Lower leg skin (tissue), 3 donors: Measurements from ENCODE around the gene TNS3.

Experiments used
- POLR2A ChIP-seq, 2 donors: fragments of 450-650 bp; IDR thresholded peaks; one replicate each; pipeline ENCODE4 v1.6.1; 2016 to 2017; ENCODE audit warnings: antibody characterized with exemption in 2 of 2, mild to moderate bottlenecking in 1 of 2, moderate library complexity in 1 of 2
- TF ChIP-seq, protein P1 (sequence below), 3 donors: fragments of 450-650 bp; IDR thresholded peaks; one replicate each; pipeline ENCODE4 v1.5.1; 2016; ENCODE audit warnings: antibody characterized with exemption in 3 of 3, mild to moderate bottlenecking in 3 of 3, moderate library complexity in 2 of 3

- TF ChIP-seq, protein P1, sequence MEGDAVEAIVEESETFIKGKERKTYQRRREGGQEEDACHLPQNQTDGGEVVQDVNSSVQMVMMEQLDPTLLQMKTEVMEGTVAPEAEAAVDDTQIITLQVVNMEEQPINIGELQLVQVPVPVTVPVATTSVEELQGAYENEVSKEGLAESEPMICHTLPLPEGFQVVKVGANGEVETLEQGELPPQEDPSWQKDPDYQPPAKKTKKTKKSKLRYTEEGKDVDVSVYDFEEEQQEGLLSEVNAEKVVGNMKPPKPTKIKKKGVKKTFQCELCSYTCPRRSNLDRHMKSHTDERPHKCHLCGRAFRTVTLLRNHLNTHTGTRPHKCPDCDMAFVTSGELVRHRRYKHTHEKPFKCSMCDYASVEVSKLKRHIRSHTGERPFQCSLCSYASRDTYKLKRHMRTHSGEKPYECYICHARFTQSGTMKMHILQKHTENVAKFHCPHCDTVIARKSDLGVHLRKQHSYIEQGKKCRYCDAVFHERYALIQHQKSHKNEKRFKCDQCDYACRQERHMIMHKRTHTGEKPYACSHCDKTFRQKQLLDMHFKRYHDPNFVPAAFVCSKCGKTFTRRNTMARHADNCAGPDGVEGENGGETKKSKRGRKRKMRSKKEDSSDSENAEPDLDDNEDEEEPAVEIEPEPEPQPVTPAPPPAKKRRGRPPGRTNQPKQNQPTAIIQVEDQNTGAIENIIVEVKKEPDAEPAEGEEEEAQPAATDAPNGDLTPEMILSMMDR (IDR thresholded peaks at IDR 0.05), result no peak
- TF ChIP-seq POLR2A (IDR thresholded peaks at IDR 0.05), result no peak
Observed at GRCh38 chr7:47377741-47378140, 204.2 kb downstream of the TNS3 start.
